Gastroesophageal sphincter (tissue), 4 donors: ENCODE data around the gene MRPS18A. TPM values are rescaled to one million over a fixed set of nuclear protein-coding genes. Genes with fewer than 3 reads are reported as not detected.

Experiments
- ATAC-seq: fragments of 150-250 bp; one replicate; pipeline ENCODE4 v1.9.1; 2016; ENCODE audit warnings: mild to moderate bottlenecking, moderate library complexity
- H3K27ac ChIP-seq, 4 donors: fragments of 200-600 bp; sonication (generic) in 3 of 4; 1 replicate in 3 of 4; 2 replicates in 1 of 4; pipeline ENCODE4 v1.5.1; 2016 to 2019
- H3K27me3 ChIP-seq: fragments of 200-600 bp; sonication (generic); one replicate; pipeline ENCODE4 v1.5.1; 2019
- H3K36me3 ChIP-seq, 2 donors: fragments of 200-600 bp; sonication (generic); one replicate each; pipeline ENCODE4 v1.5.1; 2019; ENCODE audit warnings: control low read depth in 1 of 2
- H3K4me1 ChIP-seq, 3 donors: fragments of 200-600 bp; sonication (generic); 1 replicate in 2 of 3; 2 replicates in 1 of 3; pipeline ENCODE4 v1.5.1; 2016 to 2019; ENCODE audit warnings: control low read depth in 2 of 3
- H3K4me3 ChIP-seq, 2 donors: fragments of 200-600 bp; sonication (generic); one replicate each; pipeline ENCODE4 v1.5.1; 2019; ENCODE audit warnings: mild to moderate bottlenecking in 1 of 2, moderate library complexity in 1 of 2
- H3K9me3 ChIP-seq, 3 donors: fragments of 200-600 bp; sonication (generic); one replicate each; pipeline ENCODE4 v1.5.1; 2017 to 2019; ENCODE audit warnings: control low read depth in 2 of 3
- CTCF ChIP-seq, 4 experiments: fragments of 200-600 bp in 2 of 4; fragments of 450-650 bp in 2 of 4; sonication (generic) in 1 of 4; IDR thresholded peaks; one replicate each; pipeline ENCODE4 v1.5.1; 2017 to 2019; ENCODE audit warnings: antibody characterized with exemption in 4 of 4, mild to moderate bottlenecking in 2 of 4, moderate library complexity in 2 of 4
- EP300 ChIP-seq: sonication (generic); formaldehyde crosslinking; IDR thresholded peaks from one replicate; pipeline ENCODE4 v1.6.1; 2017; ENCODE audit warnings: antibody characterized with exemption, mild to moderate bottlenecking
- POLR2A ChIP-seq, 2 donors: fragments of 450-650 bp; IDR thresholded peaks; one replicate each; pipeline ENCODE4 v1.6.1; 2017; ENCODE audit warnings: antibody characterized with exemption in 2 of 2, mild to moderate bottlenecking in 2 of 2, moderate library complexity in 1 of 2
- POLR2AphosphoS5 ChIP-seq: sonication (generic); formaldehyde crosslinking; IDR thresholded peaks from one replicate; pipeline ENCODE4 v1.6.1; 2017; ENCODE audit warnings: antibody characterized with exemption
- WGBS, 2 donors: methylation state at CpG; one replicate each; pipeline ENCODE4 v1.1.5; 2018; ENCODE audit warnings: low coverage in 1 of 2; 5-methylcytosine and 5-hydroxymethylcytosine counted together
- total RNA-seq, 4 donors: library from RNA; depleted of rRNA; stranded (reverse); fragments of >200 nt; gene quantifications; one replicate each; pipeline ENCODE4 v1.1.0, GENCODE V29; 2016

MRPS18A gene
- total RNA-seq, 4 donors from 2014 or later, result 36.3 to 47.3 (median 38.6) TPM

- Histone ChIP-seq H3K4me1 (peaks cover 0 to 49% (median 14%) of the 10 kb centered on the region in 3 donors), H3K4me3 (no peak overlapping the region), H3K27ac (peak overlapping the region in 1 of 4 donors; percentile 47), H3K27me3 (no peaks in the 10 kb centered on the region), H3K36me3 (peaks cover 0 to 83% of the 10 kb centered on the region in 2 donors), H3K9me3 (no peaks in the 10 kb centered on the region)
- TF ChIP-seq POLR2AphosphoS5 (no peak), EP300 (no peak), CTCF (IDR thresholded peaks at IDR 0.05) (no peak), POLR2A (IDR thresholded peaks at IDR 0.05) (no peak)
- 70% methylated on average over 2 of the region's 15 CpGs; no CpG with 5 or more reads in 1 of the 2 donors for WGBS, 2 donors
- ATAC-seq, result no peak
Measured at GRCh38 chr6:43673444-43674084, 14.0 kb downstream of the MRPS18A start.

- no peak overlapping the region for H3K4me3 ChIP-seq
- ATAC-seq, result peak; percentile 14
- peak overlapping the region in 3 of 4 donors; percentile 10 to 46 (median 24) for H3K27ac ChIP-seq
- H3K9me3 ChIP-seq, result no peaks in the 10 kb centered on the region
- H3K36me3 ChIP-seq, result peaks cover 0 to 68% of the 10 kb centered on the region in 2 donors
- WGBS, 2 donors, result 42 to 60% methylated on average over 2 of the region's 16 CpGs
- H3K27me3 ChIP-seq, result no peaks in the 10 kb centered on the region
- TF ChIP-seq EP300, result no peak
- no peak for TF ChIP-seq POLR2AphosphoS5
- TF ChIP-seq CTCF (IDR thresholded peaks at IDR 0.05), result no peak
- no peak for TF ChIP-seq POLR2A (IDR thresholded peaks at IDR 0.05)
- peaks cover 0 to 64% (median 27%) of the 10 kb centered on the region in 3 donors for H3K4me1 ChIP-seq
Measured at GRCh38 chr6:43671801-43672690, 15.5 kb downstream of the MRPS18A start.

- TF ChIP-seq POLR2AphosphoS5, result no peak
- no peak for TF ChIP-seq EP300
- no peak for TF ChIP-seq CTCF (IDR thresholded peaks at IDR 0.05)
- TF ChIP-seq POLR2A (IDR thresholded peaks at IDR 0.05), result no peak
- H3K36me3 ChIP-seq, result peaks cover 0 to 60% of the 10 kb centered on the region in 2 donors
- no peaks in the 10 kb centered on the region for H3K9me3 ChIP-seq
- H3K27me3 ChIP-seq, result no peaks in the 10 kb centered on the region
- 89% methylated on average over 5 of the region's 8 CpGs; no CpG with 5 or more reads in 1 of the 2 donors for WGBS, 2 donors
- peaks cover 0 to 65% (median 27%) of the 10 kb centered on the region in 3 donors for H3K4me1 ChIP-seq
- ATAC-seq, result no peak
- no peak overlapping the region for H3K4me3 ChIP-seq
- H3K27ac ChIP-seq, result no peak overlapping the region
Measured at GRCh38 chr6:43671011-43671800, 16.4 kb downstream of the MRPS18A start.

GRCh38 chr6:43670623-43670986, 17.0 kb downstream of the MRPS18A start:
- 100% methylated on average over 2 of the region's 6 CpGs; no CpG with 5 or more reads in 1 of the 2 donors for WGBS, 2 donors
- Histone ChIP-seq H3K4me1 (peaks cover 0 to 65% (median 27%) of the 10 kb centered on the region in 3 donors), H3K4me3 (no peak overlapping the region), H3K36me3 (peaks cover 0 to 54% of the 10 kb centered on the region in 2 donors), H3K27ac (peak overlapping the region in 1 of 4 donors; percentile 48), H3K27me3 (no peaks in the 10 kb centered on the region), H3K9me3 (no peaks in the 10 kb centered on the region)
- TF ChIP-seq POLR2A (IDR thresholded peaks at IDR 0.05) (no peak), POLR2AphosphoS5 (no peak), CTCF (IDR thresholded peaks at IDR 0.05) (no peak), EP300 (no peak)
- ATAC-seq, result no peak
